NB4 (cell line): ENCODE results near the gene TCF15.

Experiments
- DNase-seq: peaks from one replicate; pipeline ENCODE4 v3.0.0; 2010; ENCODE audit warnings: low read depth
- H3K4me3 ChIP-seq: one replicate; pipeline ENCODE4 v1.5.1; 2011; ENCODE audit warnings: mild to moderate bottlenecking, low read depth, low read length, moderate library complexity
- CTCF ChIP-seq: IDR thresholded peaks from one replicate; pipeline ENCODE4 v1.5.1; 2012; ENCODE audit warnings: low read depth, low read length
- MAX ChIP-seq: IDR thresholded peaks from 2 replicates; pipeline ENCODE4 v1.6.1; 2011; ENCODE audit warnings: low read depth, low read length
- MYC ChIP-seq: IDR thresholded peaks from 2 replicates; pipeline ENCODE4 v1.6.1; 2011; ENCODE audit warnings: low read depth, low read length
- POLR2A ChIP-seq: IDR thresholded peaks from 2 replicates; pipeline ENCODE4 v1.6.1; 2011; ENCODE audit warnings: mild to moderate bottlenecking; ENCODE audit not compliant: insufficient read length; ENCODE audit errors: extremely low read depth

Gene TCF15

GRCh38 chr20:568097-568652, 41.9 kb downstream of the TCF15 start:
- TF ChIP-seq CTCF (no peak), MYC (no peak), POLR2A (no peak), MAX (no peak)
- H3K4me3 ChIP-seq: no peak overlapping the region
- DNase-seq: no peak

DNA sequence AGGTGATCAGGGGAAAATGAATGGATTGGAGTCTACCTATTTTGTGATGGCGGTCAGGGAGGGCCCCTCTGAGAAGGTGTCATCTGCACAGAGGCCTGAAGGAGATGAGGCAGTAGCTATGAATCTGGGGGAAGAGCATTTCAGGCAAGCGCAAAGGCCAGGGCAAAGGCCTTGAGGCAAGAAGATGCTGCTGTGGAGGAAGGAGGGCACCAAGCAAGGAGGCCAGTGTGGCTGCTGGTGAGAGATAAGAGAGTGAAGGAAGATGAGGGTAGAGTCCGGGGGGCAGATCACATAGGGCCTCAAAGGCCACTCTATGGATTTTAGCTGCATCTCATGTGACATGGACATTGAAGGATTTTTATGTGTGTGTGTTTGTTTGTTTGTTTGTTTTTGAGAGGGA, 45.9 kb downstream of the TCF15 start:
- no peak overlapping the region for H3K4me3 ChIP-seq
- DNase-seq: no peak
- TF ChIP-seq MAX (no peak), CTCF (no peak), MYC (no peak), POLR2A (no peak)

DNA sequence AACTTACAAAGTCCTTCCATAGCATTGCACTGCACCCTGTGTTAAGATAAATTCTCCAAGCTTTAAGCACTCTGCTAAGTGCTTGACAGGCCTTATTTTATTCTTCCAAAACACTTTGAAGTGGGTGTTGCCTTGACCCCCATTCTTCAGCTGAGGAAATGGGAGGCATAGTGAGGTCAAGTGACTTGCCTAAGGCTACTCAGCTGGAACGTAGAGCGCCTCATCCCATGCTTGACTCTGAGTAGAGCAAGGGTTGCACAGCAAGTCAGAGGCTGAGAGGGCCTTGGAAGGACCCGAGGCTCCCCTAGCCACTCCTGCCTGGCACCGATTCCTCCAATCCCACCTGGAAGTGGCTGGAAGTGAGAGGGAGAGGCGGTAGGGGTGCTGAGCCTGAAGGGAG, 46.9 kb downstream of the TCF15 start:
- TF ChIP-seq MYC: no peak
- TF ChIP-seq CTCF: no peak
- TF ChIP-seq MAX: no peak
- TF ChIP-seq POLR2A: no peak
- DNase-seq: no peak
- no peak overlapping the region for H3K4me3 ChIP-seq

DNA sequence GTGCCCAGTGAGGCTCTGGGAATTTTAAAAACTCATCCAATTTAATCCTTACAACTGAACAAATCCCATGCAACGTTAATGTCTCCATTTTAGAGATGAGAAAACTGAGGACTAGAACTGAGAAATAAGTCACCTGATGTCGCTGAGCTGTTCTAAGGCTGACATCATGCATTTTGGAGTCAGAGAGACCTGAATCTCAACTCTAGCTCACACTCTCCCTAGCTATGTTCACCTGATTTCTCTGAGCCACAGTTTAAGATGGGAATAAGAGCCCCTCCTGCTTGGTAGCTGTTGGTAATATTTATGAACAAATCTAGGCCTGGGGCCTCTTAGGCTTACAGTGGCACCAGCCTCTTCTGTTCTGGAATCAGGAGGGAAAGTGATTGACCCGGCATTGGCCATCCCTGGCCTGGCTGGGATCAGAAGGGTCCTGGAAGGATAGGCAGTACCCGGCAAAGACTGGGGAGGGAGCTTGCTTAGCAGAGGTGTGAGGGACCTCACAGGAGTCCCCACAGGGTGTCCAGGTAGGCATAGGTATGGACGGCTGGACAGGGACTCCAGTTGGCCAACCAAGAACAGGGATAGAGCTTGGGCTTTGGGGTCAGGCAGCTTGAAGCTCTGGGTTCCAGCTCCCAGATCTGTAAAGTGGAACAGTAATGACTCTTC, 47.7 kb downstream of the TCF15 start:
- TF ChIP-seq CTCF: no peak
- no peak for TF ChIP-seq MYC
- TF ChIP-seq MAX: no peak
- no peak for TF ChIP-seq POLR2A
- H3K4me3 ChIP-seq: no peak overlapping the region
- DNase-seq: no peak

- DNase-seq: peak; percentile 80
- TF ChIP-seq MAX: peak; percentile 90
- TF ChIP-seq POLR2A: no peak
- TF ChIP-seq CTCF: peak; percentile 99
- peak; percentile 69 for TF ChIP-seq MYC
- H3K4me3 ChIP-seq: no peak overlapping the region
Observed at GRCh38 chr20:561437-562231, 48.5 kb downstream of the TCF15 start.
